GM12878 (cell line): ENCODE measurements around the gene GPR17. TPM values are rescaled to one million over a fixed set of nuclear protein-coding genes. Genes with fewer than 3 reads are reported as not detected.

Experiments
- ATAC-seq: fragments of 200-7000 bp; cut with Tn5 transposase; 3 replicates; pipeline ENCODE4 v1.9.1; 2020; ENCODE audit warnings: mild to moderate bottlenecking, moderate library complexity
- BruUV-seq: library from RNA; stranded (reverse); fragments of 400-500 nt; replicated peaks from 2 replicates; lab custom pipeline; 2021; lab: Mats Ljungman, UMichigan
- CTCF ChIA-PET: fragments of 300-600 bp; sonication (Branson Sonifier 250); formaldehyde crosslinking; extraction: SDS; loops from one replicate; lab custom pipeline; 2021; ENCODE audit warnings: inconsistent platforms; lab: Yijun Ruan, JAX
- POLR2A ChIA-PET: fragments of 350-600 bp; formaldehyde crosslinking; extraction: SDS; loops from one replicate; lab custom pipeline; 2021; ENCODE audit warnings: inconsistent platforms; lab: Charles Lee
- RAD21 ChIA-PET: fragments of 300-600 bp; sonication (Branson Sonifier 250); formaldehyde crosslinking; loops from one replicate; lab custom pipeline; 2023; ENCODE audit warnings: antibody characterized with exemption; ENCODE audit not compliant: unreplicated experiment; lab: Charles Lee
- SMC1A ChIA-PET: fragments of 300-600 bp; sonication (Branson Sonifier 250); formaldehyde crosslinking; loops from one replicate; lab custom pipeline; 2023; ENCODE audit not compliant: unreplicated experiment, uncharacterized antibody; lab: Charles Lee
- DNase-seq: peaks from one replicate; pipeline ENCODE4 v3.0.0-alpha.2; 2011; ENCODE audit warnings: low read depth, low spot score
- FAIRE-seq: peaks from 3 replicates; lab custom pipeline; 2011; peaks lifted over from hg19 to GRCh38; lab: Jason Lieb, UNC
- H2AFZ ChIP-seq: 2 replicates; pipeline ENCODE4 v1.6.0; 2011; ENCODE audit warnings: low read depth, low read length, control low read depth; ENCODE audit not compliant: control insufficient read depth
- H3K27ac ChIP-seq: 2 replicates; pipeline ENCODE4 v1.5.1; 2011; ENCODE audit warnings: control low read depth; ENCODE audit not compliant: control insufficient read depth, insufficient read depth
- H3K27me3 ChIP-seq, 2 experiments: replicated peaks in 1 of 2; 2 replicates each; pipeline versions ENCODE4 v1.6.0 to v1.6.1; 2011; ENCODE audit warnings: low read length in 1 of 2; ENCODE audit not compliant: control insufficient read depth in 2 of 2, insufficient read depth in 2 of 2
- H3K36me3 ChIP-seq, 2 experiments: 2 replicates each; pipeline ENCODE4 v1.5.1; 2011; ENCODE audit warnings: low read length in 1 of 2; ENCODE audit not compliant: control insufficient read depth in 2 of 2, insufficient read depth in 2 of 2
- H3K4me1 ChIP-seq: 2 replicates; pipeline ENCODE4 v1.6.1; 2011; ENCODE audit warnings: mild to moderate bottlenecking, low read length, moderate library complexity, mixed read lengths; ENCODE audit not compliant: control insufficient read depth, insufficient read depth
- H3K4me2 ChIP-seq: 2 replicates; pipeline ENCODE4 v1.6.0; 2011; ENCODE audit warnings: control low read depth; ENCODE audit not compliant: control insufficient read depth, insufficient read depth
- H3K4me3 ChIP-seq: fragments of 200-600 bp; sonication (generic); 2 replicates; pipeline ENCODE4 v1.5.1; 2016
- H3K79me2 ChIP-seq: 2 replicates; pipeline ENCODE4 v1.6.0; 2011; ENCODE audit warnings: low read length; ENCODE audit not compliant: control insufficient read depth, insufficient read depth
- H3K9ac ChIP-seq: 2 replicates; pipeline ENCODE4 v1.8.0; 2011; ENCODE audit warnings: low read length, control low read depth, mixed read lengths; ENCODE audit not compliant: control insufficient read depth, insufficient read depth
- H3K9me3 ChIP-seq: replicated peaks from 3 replicates; pipeline ENCODE4 v1.5.1; 2011; ENCODE audit warnings: mild to moderate bottlenecking, low read length; ENCODE audit not compliant: control insufficient read depth, insufficient read depth
- H4K20me1 ChIP-seq: 2 replicates; pipeline ENCODE4 v1.6.0; 2011; ENCODE audit not compliant: control insufficient read depth, insufficient read depth
- BHLHE40 ChIP-seq, 2 experiments: fragments of 450-650 bp in 1 of 2; IDR thresholded peaks; 2 replicates each; pipeline ENCODE4 v1.6.1; 2011 to 2017; ENCODE audit warnings: low read depth in 2 of 2, borderline replicate concordance in 1 of 2, improper control_type of control experiment in 1 of 2, low read length in 1 of 2, mild to moderate bottlenecking in 1 of 2
- BRCA1 ChIP-seq: IDR thresholded peaks from 2 replicates; pipeline ENCODE4 v1.6.1; 2011; ENCODE audit warnings: low read depth, low read length, improper control_type of control experiment
- CEBPB ChIP-seq, 2 experiments: fragments of 150-350 bp in 1 of 2; IDR thresholded peaks; 2 replicates each; pipeline ENCODE4 v1.6.1; 2012 to 2014; ENCODE audit warnings: low read depth in 2 of 2, low read length in 2 of 2, borderline replicate concordance in 1 of 2, inconsistent platforms in 1 of 2
- CREM ChIP-seq: IDR thresholded peaks from 2 replicates; pipeline ENCODE4 v1.6.1; 2014; ENCODE audit warnings: antibody characterized with exemption, low read depth
- DPF2 ChIP-seq: fragments of 450-650 bp; IDR thresholded peaks from 2 replicates; pipeline ENCODE4 v1.6.1; 2017; ENCODE audit warnings: mild to moderate bottlenecking
- EED ChIP-seq: sonication (generic); IDR thresholded peaks from 2 replicates; pipeline ENCODE4 v1.6.1; 2016; ENCODE audit warnings: antibody characterized with exemption, low read depth
- EGR1 ChIP-seq, 2 experiments: IDR thresholded peaks; 1 replicate in 1 of 2; 2 replicates in 1 of 2; pipeline ENCODE4 v1.6.1; 2011 to 2012; ENCODE audit warnings: low read depth in 2 of 2, low read length in 2 of 2, borderline replicate concordance in 1 of 2, mild to moderate bottlenecking in 1 of 2, moderate library complexity in 1 of 2
- GABPA ChIP-seq: IDR thresholded peaks from 2 replicates; pipeline ENCODE4 v1.6.1; 2014; ENCODE audit warnings: antibody characterized with exemption, low read depth, mild to moderate bottlenecking, inconsistent platforms
- PAX5 ChIP-seq: IDR thresholded peaks from 2 replicates; pipeline ENCODE4 v1.6.1; 2011; ENCODE audit warnings: low read depth, low read length, borderline replicate concordance
- POU2F2 ChIP-seq: IDR thresholded peaks from 3 replicates; pipeline ENCODE4 v1.6.1; 2011; ENCODE audit warnings: low read depth, mild to moderate bottlenecking, low read length, borderline replicate concordance
- RAD21 ChIP-seq: IDR thresholded peaks from 2 replicates; pipeline ENCODE4 v1.6.1; 2011; ENCODE audit warnings: mild to moderate bottlenecking, low read depth, low read length, moderate library complexity; ENCODE audit not compliant: insufficient read depth
- RCOR1 ChIP-seq: conservative IDR thresholded peaks from 2 replicates; pipeline ENCODE4 v1.6.1; 2012; ENCODE audit warnings: low read depth, low read length, improper control_type of control experiment
- RUNX3 ChIP-seq: IDR thresholded peaks from 2 replicates; pipeline ENCODE4 v1.6.1; 2012; ENCODE audit warnings: low read length, inconsistent platforms
- SPI1 ChIP-seq: IDR thresholded peaks from 2 replicates; pipeline ENCODE4 v1.6.1; 2011; ENCODE audit warnings: low read depth, mild to moderate bottlenecking, low read length, moderate library complexity, borderline replicate concordance; ENCODE audit not compliant: insufficient read depth
- TAF1 ChIP-seq: IDR thresholded peaks from 2 replicates; pipeline ENCODE4 v1.6.1; 2011; ENCODE audit warnings: mild to moderate bottlenecking, low read depth, low read length, borderline replicate concordance
- TBL1XR1 ChIP-seq: IDR thresholded peaks from 2 replicates; pipeline ENCODE4 v1.6.1; 2012; ENCODE audit warnings: low read depth, low read length, improper control_type of control experiment
- ZNF217 ChIP-seq: fragments of 450-650 bp; IDR thresholded peaks from 2 replicates; pipeline ENCODE4 v1.6.1; 2017; ENCODE audit warnings: antibody characterized with exemption, mild to moderate bottlenecking
- WGBS: methylation state at CpG from one replicate; pipeline ENCODE4 v1.1.6; 2016; ENCODE audit warnings: low lambda C conversion rate; ENCODE audit not compliant: insufficient replicate concordance, insufficient coverage; ENCODE audit errors: missing lambda C conversion rate; 5-methylcytosine and 5-hydroxymethylcytosine counted together
- in situ Hi-C: fragments of 300-500 bp; cut with MboI; formaldehyde crosslinking; loops from 9 replicates; pipeline ENCODE4 v1.14.3; 2018; ENCODE audit warnings: mixed read lengths
- intact Hi-C: fragments of 100-400 bp; cut with micrococcal nuclease; formaldehyde crosslinking; loops from one replicate; pipeline ENCODE4 v1.14.2; 2022; ENCODE audit not compliant: unreplicated experiment
- polyA plus RNA-seq, 11 experiments: library from polyadenylated mRNA; depleted of rRNA in 4 of 11; unstranded in 6 of 11; stranded (reverse) in 5 of 11; fragments of >200 nt; fragmentation: Nextera tagmentation in 4 of 11; fragmentation: Illumina TruSeq in 1 of 11; extraction: Ambion mirVana in 4 of 11; extraction: Trizol in 1 of 11; gene quantifications; 1 replicate in 1 of 11; 2 replicates in 10 of 11; pipeline versions ENCODE4 v1.2.1 to v1.2.3, GENCODE V29; 2011 to 2016; ENCODE audit warnings: inconsistent platforms in 2 of 11, missing spikeins in 2 of 11, low read depth in 1 of 11
- total RNA-seq, 4 experiments: library from RNA; depleted of rRNA in 3 of 4; stranded (reverse); fragments of >200 nt in 3 of 4; fragmentation: Illumina TruSeq in 1 of 4; extraction: Trizol in 1 of 4; gene quantifications; 2 replicates each; pipeline versions ENCODE4 v1.2.1 to v1.2.3, GENCODE V29; 2013 to 2021
- TF ChIP-seq, protein P1 (sequence below): fragments of 450-650 bp; IDR thresholded peaks from 2 replicates; pipeline ENCODE4 v1.6.1; 2016; ENCODE audit warnings: mild to moderate bottlenecking, moderate library complexity, borderline replicate concordance

Gene GPR17
- total and polyA plus RNA-seq, 10 of the 15 experiments (the other 5 are each of a cell fraction or from before 2014, with no cell fraction given) = not detected

DNA sequence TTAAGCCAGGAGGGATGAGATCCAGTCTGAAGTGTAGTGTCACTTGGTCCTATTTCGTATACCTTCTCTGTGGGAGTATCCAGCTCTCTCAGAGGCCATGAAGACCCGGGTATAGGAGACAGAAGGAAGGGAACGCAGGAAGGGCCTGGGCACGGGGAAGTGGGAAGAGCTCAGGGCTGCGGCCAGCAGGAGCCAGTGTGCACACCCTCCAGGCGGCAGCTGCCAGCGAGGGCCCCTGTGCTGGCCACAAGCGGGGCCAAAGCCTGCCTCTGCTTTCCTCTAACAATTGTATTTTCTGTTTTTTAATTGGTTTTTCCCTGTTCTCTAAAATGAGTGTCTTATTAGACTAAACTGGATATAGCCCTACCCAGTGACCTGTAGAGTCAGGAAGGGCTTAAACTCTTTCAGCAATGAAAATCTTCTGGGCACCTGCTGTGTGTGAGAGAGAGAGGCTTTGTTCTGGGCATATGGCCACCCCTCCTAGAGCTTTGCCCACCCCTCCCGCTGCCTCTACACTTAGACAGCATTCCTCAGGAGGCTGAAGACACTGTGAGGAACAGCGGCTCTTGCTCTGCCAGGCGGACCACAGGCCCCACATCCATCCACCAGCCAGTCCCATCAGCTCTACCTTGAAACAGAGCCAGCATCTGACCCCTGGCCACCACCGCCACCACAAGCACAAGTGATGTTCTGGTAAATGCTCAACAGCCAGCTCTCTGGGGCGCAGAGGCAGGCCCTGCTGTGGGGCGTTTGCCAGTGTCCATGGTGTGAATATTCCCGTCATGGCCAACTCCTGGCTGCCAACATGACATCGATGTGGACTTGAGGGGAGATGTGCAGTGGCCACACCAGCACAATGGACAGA, 9.5 kb downstream of the GPR17 start (continued):
- no peak for TF ChIP-seq RAD21
- no peak for TF ChIP-seq PAX5

DNA sequence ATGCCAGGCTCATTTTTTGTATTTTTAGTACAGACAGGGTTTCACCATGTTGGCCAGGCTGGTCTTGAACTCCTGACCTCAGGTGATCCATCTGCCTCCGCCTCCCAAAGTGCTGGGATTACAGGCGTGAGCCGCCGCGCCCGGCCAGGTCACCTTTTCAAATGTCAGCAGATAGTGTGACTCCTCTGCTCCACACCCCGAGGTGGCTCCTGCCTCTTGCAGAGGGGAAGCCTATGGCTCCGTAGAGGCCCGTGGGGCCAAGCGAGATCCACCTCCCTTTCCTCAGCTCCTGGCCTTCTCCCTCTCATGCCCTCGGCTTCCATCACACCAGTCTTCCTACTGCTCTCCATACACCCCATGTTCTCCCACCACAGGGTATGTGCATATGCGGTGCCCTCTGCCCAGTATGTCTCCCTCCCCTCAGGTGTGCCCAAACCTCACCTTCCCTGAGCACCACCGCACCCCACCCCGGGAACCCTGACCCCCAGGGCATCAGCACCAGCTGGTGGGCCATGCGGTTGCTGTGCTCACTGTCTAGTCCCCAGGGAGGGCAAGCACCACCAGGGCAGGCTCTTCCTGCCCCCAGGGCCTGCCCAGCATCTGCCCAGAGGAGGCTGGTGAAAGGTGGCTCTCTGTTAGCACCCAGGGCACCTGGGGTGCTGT, 10.7 kb downstream of the GPR17 start:
- no peaks in the 10 kb centered on the region for H3K79me2 ChIP-seq
- ChIA-PET SMC1A (no interaction called here), RAD21 (no interaction called here), POLR2A (interaction anchor here (0.5 to 0.7 kb wide), 2 partner anchors 48 to 466 kb away, joined by 3 to 4 read pairs; no protein-coding TSS in a partner anchor), CTCF (no interaction called here)
- no peak overlapping the region for H3K4me3 ChIP-seq
- intact Hi-C loops (no loop called here), in situ Hi-C loops (no loop called here)
- H3K9ac ChIP-seq = no peak overlapping the region
- DNase-seq (no peak), ATAC-seq (no peak), FAIRE-seq (no peak)
- no peaks in the 10 kb centered on the region for H3K36me3 ChIP-seq
- no peak overlapping the region for H2AFZ ChIP-seq
- no peak overlapping the region for H3K27ac ChIP-seq
- H3K4me2 ChIP-seq = no peak overlapping the region
- H3K4me1 ChIP-seq = no peaks in the 10 kb centered on the region
- TF ChIP-seq POU2F2 (no peak), TBL1XR1 (no peak), TAF1 (no peak), RCOR1 (no peak), BHLHE40 (IDR thresholded peaks at IDR 0.05; ENCODE audit: borderline replicate concordance in 1 of 2, low read depth in 2 of 2, low read length in 1 of 2) (no peak), RUNX3 (no peak), BRCA1 (no peak), CEBPB (IDR thresholded peaks at IDR 0.05; ENCODE audit: borderline replicate concordance in 1 of 2, low read depth in 2 of 2, low read length in 2 of 2) (no peak), SPI1 (no peak), CREM (no peak), EGR1 (IDR thresholded peaks at IDR 0.05; ENCODE audit: borderline replicate concordance in 1 of 2, low read depth in 2 of 2, low read length in 2 of 2) (no peak), EED (no peak), GABPA (no peak), ZNF217 (no peak), DPF2 (no peak)
- TF ChIP-seq, protein P1, sequence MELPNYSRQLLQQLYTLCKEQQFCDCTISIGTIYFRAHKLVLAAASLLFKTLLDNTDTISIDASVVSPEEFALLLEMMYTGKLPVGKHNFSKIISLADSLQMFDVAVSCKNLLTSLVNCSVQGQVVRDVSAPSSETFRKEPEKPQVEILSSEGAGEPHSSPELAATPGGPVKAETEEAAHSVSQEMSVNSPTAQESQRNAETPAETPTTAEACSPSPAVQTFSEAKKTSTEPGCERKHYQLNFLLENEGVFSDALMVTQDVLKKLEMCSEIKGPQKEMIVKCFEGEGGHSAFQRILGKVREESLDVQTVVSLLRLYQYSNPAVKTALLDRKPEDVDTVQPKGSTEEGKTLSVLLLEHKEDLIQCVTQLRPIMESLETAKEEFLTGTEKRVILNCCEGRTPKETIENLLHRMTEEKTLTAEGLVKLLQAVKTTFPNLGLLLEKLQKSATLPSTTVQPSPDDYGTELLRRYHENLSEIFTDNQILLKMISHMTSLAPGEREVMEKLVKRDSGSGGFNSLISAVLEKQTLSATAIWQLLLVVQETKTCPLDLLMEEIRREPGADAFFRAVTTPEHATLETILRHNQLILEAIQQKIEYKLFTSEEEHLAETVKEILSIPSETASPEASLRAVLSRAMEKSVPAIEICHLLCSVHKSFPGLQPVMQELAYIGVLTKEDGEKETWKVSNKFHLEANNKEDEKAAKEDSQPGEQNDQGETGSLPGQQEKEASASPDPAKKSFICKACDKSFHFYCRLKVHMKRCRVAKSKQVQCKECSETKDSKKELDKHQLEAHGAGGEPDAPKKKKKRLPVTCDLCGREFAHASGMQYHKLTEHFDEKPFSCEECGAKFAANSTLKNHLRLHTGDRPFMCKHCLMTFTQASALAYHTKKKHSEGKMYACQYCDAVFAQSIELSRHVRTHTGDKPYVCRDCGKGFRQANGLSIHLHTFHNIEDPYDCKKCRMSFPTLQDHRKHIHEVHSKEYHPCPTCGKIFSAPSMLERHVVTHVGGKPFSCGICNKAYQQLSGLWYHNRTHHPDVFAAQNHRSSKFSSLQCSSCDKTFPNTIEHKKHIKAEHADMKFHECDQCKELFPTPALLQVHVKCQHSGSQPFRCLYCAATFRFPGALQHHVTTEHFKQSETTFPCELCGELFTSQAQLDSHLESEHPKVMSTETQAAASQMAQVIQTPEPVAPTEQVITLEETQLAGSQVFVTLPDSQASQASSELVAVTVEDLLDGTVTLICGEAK = no peak
- BruUV-seq = no TSS peak
- no peaks in the 10 kb centered on the region for H3K27me3 ChIP-seq
- no peaks in the 10 kb centered on the region for H3K9me3 ChIP-seq
- no peaks in the 10 kb centered on the region for H4K20me1 ChIP-seq
- 51% methylated on average over 15 of the region's 15 CpGs for WGBS
